ENCODE results near the gene CORIN.
A peak's percentile ranks its signal among the peaks of the same experiment; 100 is the strongest.

CORIN gene

DNA sequence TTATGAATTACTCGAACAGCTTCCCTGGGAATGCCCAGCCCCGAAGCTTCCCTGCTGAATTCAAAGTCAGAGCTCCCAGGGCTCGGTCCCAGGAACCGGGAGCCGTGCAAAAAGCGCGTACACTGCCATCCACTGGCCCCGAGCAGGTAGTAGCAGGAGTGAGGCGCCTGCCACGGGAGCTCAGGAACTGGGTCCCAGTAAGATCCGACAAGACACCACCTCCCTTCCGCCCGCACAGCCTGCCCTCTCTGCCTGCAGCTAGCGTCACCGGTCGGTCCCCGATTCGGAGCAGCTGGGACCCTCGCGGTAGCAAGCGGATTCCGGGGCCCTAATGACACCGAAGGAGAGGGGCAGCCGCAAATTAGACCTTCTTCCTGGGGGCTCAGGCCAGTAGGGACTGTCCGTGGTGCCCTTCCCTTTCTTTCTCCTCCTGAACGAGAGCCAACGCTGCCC is 1.2 kb downstream of the CORIN start (continued):
- TF ChIP-seq, protein P1, sequence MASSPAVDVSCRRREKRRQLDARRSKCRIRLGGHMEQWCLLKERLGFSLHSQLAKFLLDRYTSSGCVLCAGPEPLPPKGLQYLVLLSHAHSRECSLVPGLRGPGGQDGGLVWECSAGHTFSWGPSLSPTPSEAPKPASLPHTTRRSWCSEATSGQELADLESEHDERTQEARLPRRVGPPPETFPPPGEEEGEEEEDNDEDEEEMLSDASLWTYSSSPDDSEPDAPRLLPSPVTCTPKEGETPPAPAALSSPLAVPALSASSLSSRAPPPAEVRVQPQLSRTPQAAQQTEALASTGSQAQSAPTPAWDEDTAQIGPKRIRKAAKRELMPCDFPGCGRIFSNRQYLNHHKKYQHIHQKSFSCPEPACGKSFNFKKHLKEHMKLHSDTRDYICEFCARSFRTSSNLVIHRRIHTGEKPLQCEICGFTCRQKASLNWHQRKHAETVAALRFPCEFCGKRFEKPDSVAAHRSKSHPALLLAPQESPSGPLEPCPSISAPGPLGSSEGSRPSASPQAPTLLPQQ (tag by site-specific recombination; IDR thresholded peaks at IDR 0.05), result 0 out of 2 replicates have a peak, but pooled peaks have one; percentile 27
- TF ChIP-seq ZNF660 (tag by site-specific recombination; IDR thresholded peaks at IDR 0.05) (peak; percentile 50; the same call in 1 of the 2 replicates), ZNF341 (tag by site-specific recombination; IDR thresholded peaks at IDR 0.05; ENCODE audit: low read depth) (peak; percentile 48; the same call in 1 of the 2 replicates), ZNF629 (tag by site-specific recombination; IDR thresholded peaks at IDR 0.05) (peak; percentile 83), OSR2 (tag by site-specific recombination; IDR thresholded peaks at IDR 0.05) (peak; percentile 46; the same call in 1 of the 2 replicates), ZBTB20 (tag by site-specific recombination; IDR thresholded peaks at IDR 0.05) (peak; percentile 95)

GRCh38 chr4:47835494-47835893 is 2.4 kb downstream of the CORIN start:
- ChIA-PET POLR2A (no interaction called here), CTCF (interaction anchor here (0.7 to 3.1 kb wide), 3 partner anchors 37 to 148 kb away, joined by 3 to 46 read pairs (median 13); no protein-coding TSS in a partner anchor)
- H3K4me1 ChIP-seq (ENCODE audit: control insufficient read depth, insufficient read depth, low read length), result no peaks in the 10 kb centered on the region
- no peaks in the 10 kb centered on the region for H3K36me3 ChIP-seq (ENCODE audit: control insufficient read depth in 2 of 2, insufficient read depth in 1 of 2, low read length in 2 of 2)
- H3K4me3 ChIP-seq (ENCODE audit: low read depth, low read length), result no peak overlapping the region
- H3K27ac ChIP-seq (ENCODE audit: extremely low read depth, low read depth, low read length), result no peak overlapping the region
- TF ChIP-seq, protein P2, sequence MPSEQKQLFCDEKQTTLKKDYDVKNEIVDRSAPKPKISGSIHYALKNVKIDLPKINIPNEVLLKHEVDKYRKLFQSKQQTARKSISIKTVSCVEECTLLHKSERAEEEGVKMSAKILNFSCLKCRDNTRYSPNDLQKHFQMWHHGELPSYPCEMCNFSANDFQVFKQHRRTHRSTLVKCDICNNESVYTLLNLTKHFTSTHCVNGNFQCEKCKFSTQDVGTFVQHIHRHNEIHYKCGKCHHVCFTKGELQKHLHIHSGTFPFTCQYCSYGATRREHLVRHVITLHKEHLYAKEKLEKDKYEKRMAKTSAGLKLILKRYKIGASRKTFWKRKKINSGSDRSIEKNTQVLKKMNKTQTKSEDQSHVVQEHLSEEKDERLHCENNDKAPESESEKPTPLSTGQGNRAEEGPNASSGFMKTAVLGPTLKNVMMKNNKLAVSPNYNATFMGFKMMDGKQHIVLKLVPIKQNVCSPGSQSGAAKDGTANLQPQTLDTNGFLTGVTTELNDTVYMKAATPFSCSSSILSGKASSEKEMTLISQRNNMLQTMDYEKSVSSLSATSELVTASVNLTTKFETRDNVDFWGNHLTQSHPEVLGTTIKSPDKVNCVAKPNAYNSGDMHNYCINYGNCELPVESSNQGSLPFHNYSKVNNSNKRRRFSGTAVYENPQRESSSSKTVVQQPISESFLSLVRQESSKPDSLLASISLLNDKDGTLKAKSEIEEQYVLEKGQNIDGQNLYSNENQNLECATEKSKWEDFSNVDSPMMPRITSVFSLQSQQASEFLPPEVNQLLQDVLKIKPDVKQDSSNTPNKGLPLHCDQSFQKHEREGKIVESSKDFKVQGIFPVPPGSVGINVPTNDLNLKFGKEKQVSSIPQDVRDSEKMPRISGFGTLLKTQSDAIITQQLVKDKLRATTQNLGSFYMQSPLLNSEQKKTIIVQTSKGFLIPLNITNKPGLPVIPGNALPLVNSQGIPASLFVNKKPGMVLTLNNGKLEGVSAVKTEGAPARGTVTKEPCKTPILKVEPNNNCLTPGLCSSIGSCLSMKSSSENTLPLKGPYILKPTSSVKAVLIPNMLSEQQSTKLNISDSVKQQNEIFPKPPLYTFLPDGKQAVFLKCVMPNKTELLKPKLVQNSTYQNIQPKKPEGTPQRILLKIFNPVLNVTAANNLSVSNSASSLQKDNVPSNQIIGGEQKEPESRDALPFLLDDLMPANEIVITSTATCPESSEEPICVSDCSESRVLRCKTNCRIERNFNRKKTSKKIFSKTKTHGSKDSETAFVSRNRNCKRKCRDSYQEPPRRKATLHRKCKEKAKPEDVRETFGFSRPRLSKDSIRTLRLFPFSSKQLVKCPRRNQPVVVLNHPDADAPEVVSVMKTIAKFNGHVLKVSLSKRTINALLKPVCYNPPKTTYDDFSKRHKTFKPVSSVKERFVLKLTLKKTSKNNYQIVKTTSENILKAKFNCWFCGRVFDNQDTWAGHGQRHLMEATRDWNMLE (tag by site-specific recombination; conservative IDR thresholded peaks at IDR 0.05; ENCODE audit: low read depth), result no peak
- TF ChIP-seq ZBTB8A (tag by site-specific recombination; IDR thresholded peaks at IDR 0.05) (no peak), ZNF701 (tag by site-specific recombination; IDR thresholded peaks at IDR 0.05) (no peak), ZBTB10 (tag by site-specific recombination; IDR thresholded peaks at IDR 0.05) (no peak), ZNF426 (tag by site-specific recombination; IDR thresholded peaks at IDR 0.05) (no peak), ZNF23 (tag by site-specific recombination; IDR thresholded peaks at IDR 0.05; ENCODE audit: borderline replicate concordance) (no peak), KLF1 (tag by site-specific recombination; IDR thresholded peaks at IDR 0.05) (no peak), ZBTB20 (tag by site-specific recombination; IDR thresholded peaks at IDR 0.05) (no peak), ZNF16 (tag by site-specific recombination; IDR thresholded peaks at IDR 0.05; ENCODE audit: low read depth) (no peak), KLF9 (tag by site-specific recombination; IDR thresholded peaks at IDR 0.05; ENCODE audit: low read depth) (no peak), ZNF626 (tag by site-specific recombination; IDR thresholded peaks at IDR 0.05) (no peak), ZNF514 (tag by site-specific recombination; IDR thresholded peaks at IDR 0.05) (no peak), ZNF561 (tag by site-specific recombination; IDR thresholded peaks at IDR 0.05; ENCODE audit: borderline replicate concordance) (no peak), ZFP37 (tag by site-specific recombination; IDR thresholded peaks at IDR 0.05) (no peak), ZFP69B (tag by site-specific recombination; IDR thresholded peaks at IDR 0.05) (no peak), HIC1 (tag by site-specific recombination; IDR thresholded peaks at IDR 0.05) (no peak)
- TF ChIP-seq, protein P3, sequence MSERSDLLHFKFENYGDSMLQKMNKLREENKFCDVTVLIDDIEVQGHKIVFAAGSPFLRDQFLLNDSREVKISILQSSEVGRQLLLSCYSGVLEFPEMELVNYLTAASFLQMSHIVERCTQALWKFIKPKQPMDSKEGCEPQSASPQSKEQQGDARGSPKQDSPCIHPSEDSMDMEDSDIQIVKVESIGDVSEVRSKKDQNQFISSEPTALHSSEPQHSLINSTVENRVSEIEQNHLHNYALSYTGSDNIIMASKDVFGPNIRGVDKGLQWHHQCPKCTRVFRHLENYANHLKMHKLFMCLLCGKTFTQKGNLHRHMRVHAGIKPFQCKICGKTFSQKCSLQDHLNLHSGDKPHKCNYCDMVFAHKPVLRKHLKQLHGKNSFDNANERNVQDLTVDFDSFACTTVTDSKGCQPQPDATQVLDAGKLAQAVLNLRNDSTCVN (tag by site-specific recombination; optimal IDR thresholded peaks at IDR 0.05), result no peak
- no peaks in the 10 kb centered on the region for H3K9me3 ChIP-seq (ENCODE audit: control insufficient read depth, insufficient read depth, low read depth, low read length)
